ENCODE results near the gene CALML3. TPM values are rescaled to one million over a fixed set of nuclear protein-coding genes. Genes with fewer than 3 reads are reported as not detected.

The CALML3 gene
- total and polyA plus RNA-seq, 2 of the 8 experiments (the other 6 are each of a cell fraction or from before 2014, with no cell fraction given) = not detected

GRCh38 chr10:5496261-5497250, 28.2 kb upstream of the CALML3 start:
- Histone ChIP-seq H3K23me2 (ENCODE audit: low read depth, low read length) (peaks cover 12% of the 10 kb centered on the region; the same call in 1 of the 2 replicates), H2BK12ac (ENCODE audit: low read depth, low read length) (peak overlapping the region; percentile 60; the same call in 1 of the 2 replicates), H4K5ac (ENCODE audit: insufficient read length, low read depth, low read length) (no peak overlapping the region), H3K4ac (replicated peaks; ENCODE audit: insufficient read length, low read depth, low read length) (peak overlapping the region; percentile 85), H4K91ac (replicated peaks; ENCODE audit: insufficient read length, low read length) (peak overlapping the region; percentile 81), H3K4me1 (replicated peaks in 1 of 4; ENCODE audit: control insufficient read depth in 3 of 4, insufficient read depth in 4 of 4, low read length in 3 of 4) (peaks cover 0 to 3% (median 0%) of the 10 kb centered on the region in 4 experiments; a peak in 1 of 7 replicates), H2BK5ac (ENCODE audit: low read depth, low read length) (no peak overlapping the region; the same call in 1 of the 2 replicates), H3K36me3 (ENCODE audit: control insufficient read depth in 2 of 4, insufficient read depth in 4 of 4, low read length in 3 of 4) (no peaks in the 10 kb centered on the region), H3K18ac (ENCODE audit: extremely low read depth, low read length) (no peak overlapping the region; the same call in 1 of the 2 replicates), H4K20me1 (replicated peaks in 1 of 2; ENCODE audit: control insufficient read depth in 1 of 2, insufficient read depth in 2 of 2, low read length in 2 of 2) (peaks cover 0 to 3% of the 10 kb centered on the region in 2 experiments), H3K4me2 (ENCODE audit: insufficient read depth in 1 of 2, low read depth in 2 of 2, low read length in 2 of 2) (no peak overlapping the region), H2BK120ac (replicated peaks; ENCODE audit: low read depth, low read length) (no peak overlapping the region), H3K56ac (replicated peaks; ENCODE audit: insufficient read length, low read depth, low read length) (no peak overlapping the region), H2BK15ac (ENCODE audit: low read length) (peak overlapping the region; percentile 72; the same call in 1 of the 2 replicates), H3K27me3 (replicated peaks in 1 of 4; ENCODE audit: control insufficient read depth in 3 of 4, extremely low read depth in 1 of 4, insufficient read depth in 3 of 4, low read length in 3 of 4) (no peaks in the 10 kb centered on the region), H3K23ac (ENCODE audit: insufficient read length) (no peak overlapping the region), H3K27ac (ENCODE audit: low read depth, low read length) (no peak overlapping the region), H2BK20ac (ENCODE audit: low read length) (peak overlapping the region; percentile 90; the same call in 1 of the 2 replicates), H3K79me2 (ENCODE audit: control insufficient read depth in 1 of 2, insufficient read depth in 2 of 2, low read length in 2 of 2) (no peaks in the 10 kb centered on the region), H3K79me1 (ENCODE audit: low read depth, low read length) (no peaks in the 10 kb centered on the region), H2AFZ (ENCODE audit: low read length) (0 out of 2 replicates have a peak overlapping the region, but pooled peaks have one; percentile 32), H3K9me3 (ENCODE audit: insufficient read depth in 2 of 2, low read depth in 1 of 2, low read length in 1 of 2) (peaks cover 6 to 7% of the 10 kb centered on the region in 2 experiments; a peak in 2 of 4 replicates), H3K4me3 (ENCODE audit: extremely low read depth in 1 of 4, insufficient read depth in 2 of 4, low read depth in 3 of 4, low read length in 4 of 4) (no peak overlapping the region), H4K8ac (ENCODE audit: extremely low read depth, insufficient read depth, low read length) (peak overlapping the region; percentile 75; the same call in 1 of the 2 replicates), H3K9ac (replicated peaks in 1 of 4; ENCODE audit: extremely low read depth in 1 of 4, low read depth in 3 of 4, low read length in 3 of 4) (no peak overlapping the region; a peak in 1 of 7 replicates), H3K14ac (ENCODE audit: insufficient read length) (no peak overlapping the region), H2AK5ac (ENCODE audit: low read depth, low read length) (peak overlapping the region; percentile 65; the same call in 1 of the 2 replicates)
- WGBS, 2 experiments (ENCODE audit: extremely low coverage in 1 of 2, insufficient coverage in 1 of 2, insufficient read length in 1 of 2, insufficient replicate concordance in 2 of 2, low coverage in 1 of 2, low lambda C conversion rate in 2 of 2, missing lambda C conversion rate in 1 of 2) = 86% methylated on average over 12 of the region's 25 CpGs; no CpG with 5 or more reads in 1 of the 2 experiments
- POLR2A ChIA-PET (ENCODE audit: partially characterized antibody) = interaction anchor here (0.6 to 1.8 kb wide), 2 partner anchors 10 to 50 kb away, joined by 3 to 5 read pairs; no protein-coding TSS in a partner anchor
- CTCF ChIA-PET (ENCODE audit: partially characterized antibody) = interaction anchor here (1.0 to 2.6 kb wide), 2 partner anchors 93 to 127 kb away, joined by 3 to 17 read pairs; no protein-coding TSS in a partner anchor
- TF ChIP-seq CEBPB (IDR thresholded peaks at IDR 0.05; ENCODE audit: low read depth, low read length) = no peak
- DNase-seq (ENCODE audit: low read depth in 1 of 2, low spot score in 2 of 2) (no peak), FAIRE-seq (no peak)

Measured in H1 (cell line).